ENCODE measurements around the gene TFB1M.
"Not testable (repeated sequence)": the region's sequence is repeated elsewhere in the genome, so short reads cannot be mapped to it uniquely, and the experiment has no call there.

The TFB1M gene

GRCh38 chr6:155306958-155307357 lies 7.3 kb downstream of the TFB1M start:
- no peak for DNase-seq (ENCODE audit: low read depth in 2 of 3, low spot score in 1 of 3)

- no peak for DNase-seq (ENCODE audit: low read depth in 2 of 3, low spot score in 1 of 3)
Measured at GRCh38 chr6:155303361-155303870, 10.9 kb downstream of the TFB1M start.

GRCh38 chr6:155301867-155302266 lies 12.4 kb downstream of the TFB1M start:
- no peak for DNase-seq (ENCODE audit: low read depth in 2 of 3, low spot score in 1 of 3)

GRCh38 chr6:155297669-155298068 lies 16.6 kb downstream of the TFB1M start:
- no peak for DNase-seq (ENCODE audit: low read depth in 2 of 3, low spot score in 1 of 3)

- no peak for DNase-seq (ENCODE audit: low read depth in 2 of 3, low spot score in 1 of 3)
Measured at GRCh38 chr6:155292711-155293110, 21.6 kb downstream of the TFB1M start.

- no peak for DNase-seq (ENCODE audit: low read depth in 2 of 3, low spot score in 1 of 3)
Measured at GRCh38 chr6:155291291-155291690, 23.0 kb downstream of the TFB1M start.

- no peak for DNase-seq (ENCODE audit: low read depth in 2 of 3, low spot score in 1 of 3)
Measured at GRCh38 chr6:155290491-155290890, 23.8 kb downstream of the TFB1M start.

GRCh38 chr6:155287762-155288161 lies 26.5 kb downstream of the TFB1M start:
- no peak for DNase-seq (ENCODE audit: low read depth in 2 of 3, low spot score in 1 of 3)

GRCh38 chr6:155284775-155285174 lies 29.5 kb downstream of the TFB1M start:
- DNase-seq (ENCODE audit: low read depth in 2 of 3, low spot score in 1 of 3), result no peak

- no peak for DNase-seq (ENCODE audit: low read depth in 2 of 3, low spot score in 1 of 3)
Measured at GRCh38 chr6:155278319-155279049, 35.8 kb downstream of the TFB1M start.

GRCh38 chr6:155276638-155277037 lies 37.6 kb downstream of the TFB1M start:
- no peak for DNase-seq (ENCODE audit: low read depth in 2 of 3, low spot score in 1 of 3)

GRCh38 chr6:155275808-155276480 lies 38.3 kb downstream of the TFB1M start:
- DNase-seq (ENCODE audit: low read depth in 2 of 3, low spot score in 1 of 3), result no peak

GRCh38 chr6:155274533-155274932 lies 39.8 kb downstream of the TFB1M start:
- no peak for DNase-seq (ENCODE audit: low read depth in 2 of 3, low spot score in 1 of 3)

- no peak for DNase-seq (ENCODE audit: low read depth in 2 of 3, low spot score in 1 of 3)
Measured at GRCh38 chr6:155274106-155274505, 40.2 kb downstream of the TFB1M start.

- no peak for DNase-seq (ENCODE audit: low read depth in 2 of 3, low spot score in 1 of 3)
Measured at GRCh38 chr6:155273431-155273830, 40.9 kb downstream of the TFB1M start.

- no peak for DNase-seq (ENCODE audit: low read depth in 2 of 3, low spot score in 1 of 3)
Measured at GRCh38 chr6:155272353-155273232, 41.7 kb downstream of the TFB1M start.

- DNase-seq (ENCODE audit: low read depth in 2 of 3, low spot score in 1 of 3), result no peak
Measured at GRCh38 chr6:155271145-155271544, 43.1 kb downstream of the TFB1M start.

GRCh38 chr6:155270561-155271091 lies 43.7 kb downstream of the TFB1M start:
- DNase-seq (ENCODE audit: low read depth in 2 of 3, low spot score in 1 of 3), result no peak

- DNase-seq (ENCODE audit: low read depth in 2 of 3, low spot score in 1 of 3), result no peak
Measured at GRCh38 chr6:155269765-155270164, 44.5 kb downstream of the TFB1M start.

GRCh38 chr6:155268088-155268867 lies 46.0 kb downstream of the TFB1M start:
- DNase-seq (ENCODE audit: low read depth in 2 of 3, low spot score in 1 of 3), result not testable (repeated sequence)

- DNase-seq (ENCODE audit: low read depth in 2 of 3, low spot score in 1 of 3), result no peak
Measured at GRCh38 chr6:155267411-155267810, 46.9 kb downstream of the TFB1M start.
